Tibial artery (tissue), 4 donors: ENCODE results near the gene RCAN1.

Experiments used
- DNase-seq, 2 donors: peaks; one replicate each; pipeline ENCODE4 v3.0.0-alpha.2; 2019
- H3K27ac ChIP-seq, 2 donors: fragments of 200-600 bp; sonication (generic) in 1 of 2; 1 replicate in 1 of 2; 2 replicates in 1 of 2; pipeline ENCODE4 v1.5.1; 2018 to 2019; ENCODE audit warnings: mild to moderate bottlenecking in 1 of 2
- H3K27me3 ChIP-seq, 2 donors: fragments of 200-600 bp; sonication (generic) in 1 of 2; one replicate each; pipeline versions ENCODE4 v1.5.1 to v1.6.0; 2016 to 2019
- H3K36me3 ChIP-seq, 3 donors: fragments of 200-600 bp; sonication (generic) in 2 of 3; one replicate each; pipeline ENCODE4 v1.5.1; 2016 to 2019; ENCODE audit warnings: mild to moderate bottlenecking in 2 of 3
- H3K4me1 ChIP-seq, 4 donors: fragments of 200-600 bp; sonication (generic) in 2 of 4; 1 replicate in 3 of 4; 2 replicates in 1 of 4; pipeline ENCODE4 v1.5.1; 2016 to 2019
- H3K4me3 ChIP-seq, 2 donors: fragments of 200-600 bp; sonication (generic) in 1 of 2; 1 replicate in 1 of 2; 2 replicates in 1 of 2; pipeline ENCODE4 v1.5.1; 2018 to 2019; ENCODE audit warnings: mild to moderate bottlenecking in 2 of 2
- H3K9me3 ChIP-seq, 3 donors: fragments of 200-600 bp; sonication (generic) in 1 of 3; one replicate each; pipeline ENCODE4 v1.5.1; 2016 to 2019
- CTCF ChIP-seq, 2 experiments: fragments of 200-600 bp in 1 of 2; fragments of 450-650 bp in 1 of 2; IDR thresholded peaks; one replicate each; pipeline ENCODE4 v1.5.1; 2017 to 2019; ENCODE audit warnings: antibody characterized with exemption in 2 of 2, mild to moderate bottlenecking in 1 of 2, moderate library complexity in 1 of 2
- intact Hi-C: fragments of 100-400 bp; cut with DNase I; formaldehyde crosslinking; loops from one replicate; pipeline ENCODE4 v1.15.0; 2023; ENCODE audit warnings: low total_unique reads

The RCAN1 gene

GRCh38 chr21:34613679-34614627 lies 960 bp downstream of the RCAN1 start:
- no peaks in the 10 kb centered on the region for H3K27me3 ChIP-seq
- H3K4me3 ChIP-seq: peak overlapping the region; percentile 73 to 85
- no peaks in the 10 kb centered on the region for H3K9me3 ChIP-seq
- no peaks in the 10 kb centered on the region for H3K36me3 ChIP-seq
- peaks cover 0 to 22% (median 15%) of the 10 kb centered on the region in 4 donors for H3K4me1 ChIP-seq
- intact Hi-C loops: no loop called here
- TF ChIP-seq CTCF (IDR thresholded peaks at IDR 0.05): no peak
- DNase-seq: no peak
- H3K27ac ChIP-seq: peak overlapping the region; percentile 83 to 87

GRCh38 chr21:34612557-34612956 lies 2.4 kb downstream of the RCAN1 start:
- no peaks in the 10 kb centered on the region for H3K36me3 ChIP-seq

GRCh38 chr21:34612056-34612455 lies 2.9 kb downstream of the RCAN1 start:
- H3K27ac ChIP-seq: no peak overlapping the region
- intact Hi-C loops: no loop called here
- no peak for DNase-seq

More at GRCh38 chr21:34612557-34612956, 2.4 kb downstream of the RCAN1 start:
- no peak overlapping the region for H3K27ac ChIP-seq
- DNase-seq: no peak
- no peak for TF ChIP-seq CTCF (IDR thresholded peaks at IDR 0.05)
- H3K4me3 ChIP-seq: no peak overlapping the region
- peaks cover 0 to 22% (median 15%) of the 10 kb centered on the region in 4 donors for H3K4me1 ChIP-seq
- intact Hi-C loops: no loop called here
- H3K27me3 ChIP-seq: no peaks in the 10 kb centered on the region
- no peaks in the 10 kb centered on the region for H3K9me3 ChIP-seq

GRCh38 chr21:34611528-34611927 lies 3.4 kb downstream of the RCAN1 start:
- no peak for TF ChIP-seq CTCF (IDR thresholded peaks at IDR 0.05)
- Histone ChIP-seq H3K4me1 (peaks cover 0 to 22% (median 15%) of the 10 kb centered on the region in 4 donors), H3K27ac (no peak overlapping the region), H3K9me3 (no peaks in the 10 kb centered on the region), H3K27me3 (no peaks in the 10 kb centered on the region), H3K36me3 (no peaks in the 10 kb centered on the region), H3K4me3 (no peak overlapping the region)
- intact Hi-C loops: no loop called here
- no peak for DNase-seq

More at GRCh38 chr21:34612056-34612455, 2.9 kb downstream of the RCAN1 start:
- H3K27me3 ChIP-seq: no peaks in the 10 kb centered on the region
- peaks cover 0 to 22% (median 15%) of the 10 kb centered on the region in 4 donors for H3K4me1 ChIP-seq
- no peaks in the 10 kb centered on the region for H3K36me3 ChIP-seq
- no peaks in the 10 kb centered on the region for H3K9me3 ChIP-seq
- no peak overlapping the region for H3K4me3 ChIP-seq
- no peak for TF ChIP-seq CTCF (IDR thresholded peaks at IDR 0.05)

GRCh38 chr21:34609933-34610549 lies 4.9 kb downstream of the RCAN1 start:
- Histone ChIP-seq H3K4me3 (no peak overlapping the region), H3K27me3 (no peaks in the 10 kb centered on the region), H3K9me3 (no peaks in the 10 kb centered on the region), H3K4me1 (peaks cover 0 to 22% (median 12%) of the 10 kb centered on the region in 4 donors), H3K27ac (no peak overlapping the region), H3K36me3 (no peaks in the 10 kb centered on the region)
- TF ChIP-seq CTCF (IDR thresholded peaks at IDR 0.05): no peak
- DNase-seq: no peak
- intact Hi-C loops: no loop called here
